KOPT-K1 (cell line): ENCODE measurements around the gene CTTNBP2.

ENCODE experiments used
- H3K27ac ChIP-seq: fragments of 200-600 bp; sonication (generic); 2 replicates; pipeline ENCODE4 v1.5.1; 2016; ENCODE audit warnings: antibody characterized with exemption, mild to moderate bottlenecking, low read depth, low read length; ENCODE audit not compliant: poor library complexity, severe bottlenecking
- H3K36me3 ChIP-seq: fragments of 200-600 bp; sonication (generic); 2 replicates; pipeline ENCODE4 v1.5.1; 2017; ENCODE audit warnings: antibody characterized with exemption, mild to moderate bottlenecking, low read length, moderate library complexity; ENCODE audit not compliant: insufficient read depth
- H3K9me3 ChIP-seq: fragments of 200-600 bp; sonication (generic); 2 replicates; pipeline ENCODE4 v1.5.1; 2017; ENCODE audit warnings: antibody characterized with exemption, low read length, mild to moderate bottlenecking; ENCODE audit not compliant: insufficient read depth, poor library complexity, severe bottlenecking

CTTNBP2 gene

GRCh38 chr7:117667456-117667855, 205.8 kb downstream of the CTTNBP2 start:
- H3K9me3 ChIP-seq = no peaks in the 10 kb centered on the region
- peaks cover 65% of the 10 kb centered on the region for H3K36me3 ChIP-seq
- H3K27ac ChIP-seq = no peak overlapping the region

- H3K9me3 ChIP-seq = no peaks in the 10 kb centered on the region
- no peak overlapping the region for H3K27ac ChIP-seq
- H3K36me3 ChIP-seq = peaks cover 72% of the 10 kb centered on the region
These were observed 206.6 kb downstream of the CTTNBP2 start for GRCh38 chr7:117666689-117667088.

- Histone ChIP-seq H3K9me3 (no peaks in the 10 kb centered on the region), H3K27ac (no peak overlapping the region), H3K36me3 (peaks cover 79% of the 10 kb centered on the region)
These were observed 207.2 kb downstream of the CTTNBP2 start for GRCh38 chr7:117666031-117666430.

GRCh38 chr7:117665368-117665767, 207.9 kb downstream of the CTTNBP2 start:
- no peaks in the 10 kb centered on the region for H3K9me3 ChIP-seq
- H3K27ac ChIP-seq = no peak overlapping the region
- peaks cover 84% of the 10 kb centered on the region for H3K36me3 ChIP-seq

- no peaks in the 10 kb centered on the region for H3K9me3 ChIP-seq
- peaks cover 97% of the 10 kb centered on the region for H3K36me3 ChIP-seq
- H3K27ac ChIP-seq = no peak overlapping the region
These were observed 209.2 kb downstream of the CTTNBP2 start for GRCh38 chr7:117664047-117664446.

GRCh38 chr7:117661328-117661727, 211.9 kb downstream of the CTTNBP2 start:
- Histone ChIP-seq H3K36me3 (peaks cover 97% of the 10 kb centered on the region), H3K9me3 (no peaks in the 10 kb centered on the region)

More at GRCh38 chr7:117661328-117661727, 211.9 kb downstream of the CTTNBP2 start:
- no peak overlapping the region for H3K27ac ChIP-seq
